HEK293T (cell line): ENCODE results near the gene SENP3.

Experiments
- BHLHE40 ChIP-seq: fragments of 450-650 bp; IDR thresholded peaks from 2 replicates; pipeline ENCODE4 v1.6.1; 2016; ENCODE audit warnings: mild to moderate bottlenecking, moderate library complexity, borderline replicate concordance
- ELF4 ChIP-seq: fragments of 450-650 bp; IDR thresholded peaks from 2 replicates; pipeline ENCODE4 v1.6.1; 2017; ENCODE audit warnings: antibody characterized with exemption
- FOXK2 ChIP-seq: fragments of 450-650 bp; IDR thresholded peaks from 2 replicates; pipeline ENCODE4 v1.6.1; 2016; ENCODE audit warnings: mild to moderate bottlenecking
- FOXM1 ChIP-seq: fragments of 450-650 bp; IDR thresholded peaks from 2 replicates; pipeline ENCODE4 v1.6.1; 2017; ENCODE audit warnings: mild to moderate bottlenecking, borderline replicate concordance
- HDGF ChIP-seq: fragments of 450-650 bp; IDR thresholded peaks from 2 replicates; pipeline ENCODE4 v1.6.1; 2017; ENCODE audit warnings: antibody characterized with exemption, borderline replicate concordance
- L3MBTL2 ChIP-seq: fragments of 450-650 bp; conservative IDR thresholded peaks from 2 replicates; pipeline ENCODE4 v1.6.1; 2016; ENCODE audit warnings: mild to moderate bottlenecking
- NFRKB ChIP-seq: fragments of 450-650 bp; IDR thresholded peaks from 2 replicates; pipeline ENCODE4 v1.6.1; 2016; ENCODE audit warnings: mild to moderate bottlenecking, moderate library complexity
- SUZ12 ChIP-seq: fragments of 450-650 bp; IDR thresholded peaks from 2 replicates; pipeline ENCODE4 v1.6.1; 2016; ENCODE audit warnings: mild to moderate bottlenecking
- ZNF384 ChIP-seq: fragments of 450-650 bp; IDR thresholded peaks from 2 replicates; pipeline ENCODE4 v1.6.1; 2016

- TF ChIP-seq SUZ12 (no peak), FOXM1 (no peak), ELF4 (no peak), FOXK2 (no peak), ZNF384 (no peak), L3MBTL2 (no peak), NFRKB (no peak), HDGF (no peak), BHLHE40 (no peak)
Measured at GRCh38 chr17:7589891-7590691, 28.4 kb downstream of the SENP3 start, which contains the start of gene SOX15.
